GM19193 (cell line): ENCODE results near the gene CHCHD2.

Source experiments
- POLR2A ChIP-seq: IDR thresholded peaks from 4 replicates; pipeline ENCODE4 v1.6.1; 2011; ENCODE audit not compliant: insufficient read depth, insufficient read length; ENCODE audit errors: extremely low read depth

Gene CHCHD2

GRCh38 chr7:56106108-56107073 lies at the start of gene CHCHD2:
Gene CHCHD2 (minus strand): TSS chr7:56106476. CDS start chr7:56106413, 63 bp downstream.
- peak; percentile 86 for TF ChIP-seq POLR2A

- TF ChIP-seq POLR2A, result no peak
These were observed 21.1 kb upstream of the CHCHD2 start for GRCh38 chr7:56127241-56127975.

GRCh38 chr7:56125831-56126230 lies 19.6 kb upstream of the CHCHD2 start:
- no peak for TF ChIP-seq POLR2A

GRCh38 chr7:56124981-56125380 lies 18.7 kb upstream of the CHCHD2 start:
- TF ChIP-seq POLR2A, result no peak

- no peak for TF ChIP-seq POLR2A
These were observed 15.2 kb upstream of the CHCHD2 start for GRCh38 chr7:56121440-56121839.

- TF ChIP-seq POLR2A, result no peak
These were observed 9.7 kb upstream of the CHCHD2 start, which contains the start of gene NUPR2 for GRCh38 chr7:56115852-56116538. Gene NUPR2 (minus strand): TSS chr7:56116417. CDS start chr7:56116314, 103 bp downstream.

GRCh38 chr7:56110611-56111010 lies 4.3 kb upstream of the CHCHD2 start:
- no peak for TF ChIP-seq POLR2A

- no peak for TF ChIP-seq POLR2A
These were observed 1.6 kb upstream of the CHCHD2 start for GRCh38 chr7:56107954-56108258.

GRCh38 chr7:56105508-56105907 lies 768 bp downstream of the CHCHD2 start:
- TF ChIP-seq POLR2A, result no peak

GRCh38 chr7:56099653-56100052 lies 6.6 kb downstream of the CHCHD2 start:
- no peak for TF ChIP-seq POLR2A

- peak; percentile 34 for TF ChIP-seq POLR2A
These were observed 8.6 kb downstream of the CHCHD2 start for GRCh38 chr7:56097700-56098099.

- no peak for TF ChIP-seq POLR2A
These were observed 13.3 kb downstream of the CHCHD2 start, which contains the start of gene PHKG1 for GRCh38 chr7:56092789-56093531. Gene PHKG1 (minus strand): TSS chr7:56092952. CDS start chr7:56088941, 4,011 bp downstream.

- TF ChIP-seq POLR2A, result no peak
These were observed 14.7 kb downstream of the CHCHD2 start for GRCh38 chr7:56091591-56091990.

GRCh38 chr7:56087445-56087844 lies 18.8 kb downstream of the CHCHD2 start:
- no peak for TF ChIP-seq POLR2A
